K562 (cell line): ENCODE results near the gene IRF2BP2. TPM values are rescaled to one million over a fixed set of nuclear protein-coding genes. Genes with fewer than 3 reads are reported as not detected.

Experiments used
- ARID1B ChIP-seq: fragments of 450-650 bp; IDR thresholded peaks from 2 replicates; pipeline ENCODE4 v1.6.1; 2016; ENCODE audit warnings: antibody characterized with exemption, mild to moderate bottlenecking, inconsistent platforms
- CEBPZ ChIP-seq: fragments of 150-350 bp; IDR thresholded peaks from 2 replicates; pipeline ENCODE4 v1.6.1; 2014; ENCODE audit warnings: low read depth, mild to moderate bottlenecking, low read length, borderline replicate concordance
- CHD1 ChIP-seq: fragments of 200-600 bp; sonication (generic); IDR thresholded peaks from one replicate; pipeline ENCODE4 v1.6.1; 2012; ENCODE audit warnings: mild to moderate bottlenecking, moderate library complexity, low read length, inconsistent platforms
- HDGF ChIP-seq: fragments of 450-650 bp; IDR thresholded peaks from 2 replicates; pipeline ENCODE4 v1.6.1; 2016
- L3MBTL2 ChIP-seq: fragments of 450-650 bp; IDR thresholded peaks from 2 replicates; pipeline ENCODE4 v1.6.1; 2016; ENCODE audit warnings: mild to moderate bottlenecking, moderate library complexity
- MGA ChIP-seq: fragments of 450-650 bp; IDR thresholded peaks from 2 replicates; pipeline ENCODE4 v1.6.1; 2016; ENCODE audit warnings: mild to moderate bottlenecking, moderate library complexity
- RAD21 ChIP-seq, 2 experiments: fragments of 250-450 bp in 1 of 2; fragments of 450-650 bp in 1 of 2; sonication (Bioruptor Pico) in 1 of 2; formaldehyde crosslinking in 1 of 2; IDR thresholded peaks in 1 of 2; conservative IDR thresholded peaks in 1 of 2; 2 replicates each; pipeline versions ENCODE4 v1.4.0 to v1.8.0; 2020 to 2022; ENCODE audit warnings: mild to moderate bottlenecking in 2 of 2, moderate library complexity in 1 of 2
- RAD51 ChIP-seq: fragments of 450-650 bp; IDR thresholded peaks from 2 replicates; pipeline ENCODE4 v1.7.1; 2016; ENCODE audit warnings: low read depth, mild to moderate bottlenecking, borderline replicate concordance
- TFAP4 ChIP-seq: sonication (generic); formaldehyde crosslinking; IDR thresholded peaks from 2 replicates; pipeline ENCODE4 v1.8.0; 2022; ENCODE audit warnings: missing genetic modification reagents, mild to moderate bottlenecking, moderate library complexity, borderline replicate concordance
- ZFP1 ChIP-seq: fragments of 450-650 bp; formaldehyde crosslinking; IDR thresholded peaks from 2 replicates; pipeline ENCODE4 v1.4.0; 2020; ENCODE audit warnings: mild to moderate bottlenecking, mixed read lengths
- ZNF197 ChIP-seq: fragments of 200-800 bp; sonication (Bioruptor generic); IDR thresholded peaks from 2 replicates; pipeline ENCODE4 v1.6.1; 2016; ENCODE audit warnings: low read depth, missing genetic modification characterization, missing compliant biosample characterization
- polyA plus RNA-seq, 8 experiments: library from polyadenylated mRNA; depleted of rRNA in 4 of 8; stranded (reverse) in 5 of 8; unstranded in 3 of 8; fragments of >200 nt; fragmentation: Nextera tagmentation in 2 of 8; fragmentation: Illumina TruSeq in 1 of 8; extraction: Ambion mirVana in 2 of 8; extraction: Trizol in 1 of 8; gene quantifications; 2 replicates each; pipeline versions ENCODE4 v1.2.1 to v1.2.3, GENCODE V29; 2011 to 2014; ENCODE audit warnings: inconsistent platforms in 1 of 8, missing spikeins in 1 of 8
- total RNA-seq, 7 experiments: library from RNA; depleted of rRNA in 6 of 7; stranded (reverse); fragments of >200 nt in 6 of 7; fragmentation: Illumina TruSeq in 2 of 7; extraction: Trizol in 2 of 7; gene quantifications; 2 replicates each; pipeline versions ENCODE4 v1.2.1 to v1.2.3, GENCODE V29; 2011 to 2021; ENCODE audit warnings: low replicate concordance in 1 of 7

The IRF2BP2 gene
- total and polyA plus RNA-seq, 9 of the 15 experiments (the other 6 are each of a cell fraction or from before 2014, with no cell fraction given): 7.7 to 68.6 (median 22.1) TPM

- TF ChIP-seq ARID1B (peak; percentile 43), HDGF (no peak), MGA (peak; percentile 51; the same call in 1 of the 2 replicates), ZFP1 (no peak), CEBPZ (no peak), TFAP4 (peak; percentile 37; the same call in 1 of the 2 replicates), RAD21 (CRISPR knock-in tag; conservative IDR thresholded peaks at IDR 0.05 in 1 of 2, IDR thresholded peaks at IDR 0.05 in 1 of 2) (peak in 1 of 2 experiments; percentile 17; a peak in 1 of 4 replicates), L3MBTL2 (peak; percentile 71), CHD1 (no peak), ZNF197 (CRISPR knock-in tag) (no peak), RAD51 (peak; percentile 59)
Observed at GRCh38 chr1:234583755-234584419, 26.1 kb downstream of the IRF2BP2 start (continued).
